ENCODE results near the gene RSAD1.

Gene RSAD1

DNA sequence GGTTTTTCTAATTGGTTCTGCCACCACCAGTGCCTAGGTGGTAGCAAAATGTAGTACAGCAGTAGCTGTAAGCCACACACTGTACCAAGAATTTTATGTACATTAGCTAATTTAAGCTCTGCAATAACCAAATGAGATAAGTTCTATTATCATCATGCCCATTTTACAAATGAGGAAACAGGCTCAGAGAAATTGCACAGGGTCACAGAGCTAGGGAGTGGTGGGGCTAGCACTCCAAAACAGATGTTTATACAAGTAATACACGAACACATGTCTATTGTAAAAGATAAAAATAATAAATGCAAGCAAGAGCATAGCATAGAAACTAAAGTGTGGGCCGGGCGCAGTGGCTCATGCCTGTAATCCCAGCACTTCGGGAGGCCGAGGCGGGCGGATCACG is 13.6 kb downstream of the RSAD1 start:
- FAIRE-seq (no peak), DNase-seq (ENCODE audit: low spot score) (no peak)

DNA sequence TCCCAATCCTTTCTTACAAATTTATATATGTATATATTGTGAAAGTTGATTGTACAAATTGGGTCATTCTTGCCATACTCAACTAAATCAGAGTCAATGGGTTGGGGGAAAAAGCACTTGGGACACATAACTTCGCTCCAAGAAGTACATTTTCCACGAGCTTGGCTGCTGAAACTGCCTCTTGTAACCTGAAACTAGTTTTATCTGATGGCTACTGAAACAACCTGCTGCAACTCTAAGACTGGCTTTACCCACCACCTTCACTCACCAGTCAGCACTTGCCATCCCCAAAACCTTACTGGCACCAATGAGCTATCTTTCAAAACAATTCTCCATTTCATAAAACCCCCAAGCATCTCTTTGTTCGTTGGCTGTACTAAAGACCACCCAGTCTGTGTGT is 15.1 kb downstream of the RSAD1 start:
- no peak for DNase-seq (ENCODE audit: low spot score)
- FAIRE-seq, result no peak

DNA sequence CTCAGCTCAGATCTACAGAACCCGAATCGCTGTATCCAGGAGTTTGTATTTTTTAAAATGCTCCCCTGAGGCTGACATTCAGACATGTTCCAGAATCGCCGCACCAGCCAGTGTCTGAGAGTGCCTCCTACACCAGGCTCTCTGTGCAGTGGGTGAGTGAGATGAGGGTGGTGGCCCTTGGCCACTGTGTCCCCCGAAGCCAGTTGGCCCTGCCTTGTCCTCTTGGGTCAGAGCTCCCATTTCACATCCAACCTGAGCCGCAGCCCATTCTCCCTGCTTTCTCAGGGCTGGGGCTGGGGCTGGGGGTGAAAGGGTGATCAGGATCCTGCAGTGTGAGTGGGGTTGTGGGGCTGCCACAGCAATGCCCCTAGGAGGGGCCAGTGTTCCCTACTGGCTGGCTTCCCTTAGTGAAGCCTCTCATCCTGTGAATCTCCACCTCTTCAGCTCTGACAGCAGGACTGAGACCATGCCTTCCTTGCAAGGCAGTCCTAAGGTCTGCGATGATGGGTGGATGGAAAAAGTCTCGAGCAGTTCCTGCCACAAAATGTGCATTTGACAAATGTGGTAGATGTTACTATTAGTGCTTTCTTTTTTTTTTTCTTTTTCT is 16.7 kb downstream of the RSAD1 start:
- no peak for DNase-seq (ENCODE audit: low spot score)

DNA sequence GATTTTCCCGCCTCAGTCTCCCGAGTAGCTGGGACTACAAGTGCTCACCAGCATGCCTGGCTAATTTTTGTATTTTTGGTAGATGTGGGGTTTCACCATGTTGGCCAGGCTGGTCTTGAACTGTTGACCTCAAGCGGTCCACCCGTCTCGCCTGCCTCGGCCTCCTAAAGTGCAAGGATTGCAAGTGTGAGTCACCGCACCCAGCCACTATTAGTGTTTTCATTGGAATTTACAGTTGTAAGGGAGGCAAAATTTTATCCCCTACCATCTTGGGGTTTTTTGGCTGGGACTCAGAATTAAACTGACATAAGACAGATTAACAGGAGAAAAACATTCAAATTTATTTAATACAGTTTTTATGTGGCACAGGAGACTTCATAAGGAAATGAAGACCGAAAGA is 17.3 kb downstream of the RSAD1 start:
- FAIRE-seq, result no peak
- DNase-seq (ENCODE audit: low spot score), result no peak

More for the DNA sequence above, 16.7 kb downstream of the RSAD1 start:
- FAIRE-seq, result no peak

DNA sequence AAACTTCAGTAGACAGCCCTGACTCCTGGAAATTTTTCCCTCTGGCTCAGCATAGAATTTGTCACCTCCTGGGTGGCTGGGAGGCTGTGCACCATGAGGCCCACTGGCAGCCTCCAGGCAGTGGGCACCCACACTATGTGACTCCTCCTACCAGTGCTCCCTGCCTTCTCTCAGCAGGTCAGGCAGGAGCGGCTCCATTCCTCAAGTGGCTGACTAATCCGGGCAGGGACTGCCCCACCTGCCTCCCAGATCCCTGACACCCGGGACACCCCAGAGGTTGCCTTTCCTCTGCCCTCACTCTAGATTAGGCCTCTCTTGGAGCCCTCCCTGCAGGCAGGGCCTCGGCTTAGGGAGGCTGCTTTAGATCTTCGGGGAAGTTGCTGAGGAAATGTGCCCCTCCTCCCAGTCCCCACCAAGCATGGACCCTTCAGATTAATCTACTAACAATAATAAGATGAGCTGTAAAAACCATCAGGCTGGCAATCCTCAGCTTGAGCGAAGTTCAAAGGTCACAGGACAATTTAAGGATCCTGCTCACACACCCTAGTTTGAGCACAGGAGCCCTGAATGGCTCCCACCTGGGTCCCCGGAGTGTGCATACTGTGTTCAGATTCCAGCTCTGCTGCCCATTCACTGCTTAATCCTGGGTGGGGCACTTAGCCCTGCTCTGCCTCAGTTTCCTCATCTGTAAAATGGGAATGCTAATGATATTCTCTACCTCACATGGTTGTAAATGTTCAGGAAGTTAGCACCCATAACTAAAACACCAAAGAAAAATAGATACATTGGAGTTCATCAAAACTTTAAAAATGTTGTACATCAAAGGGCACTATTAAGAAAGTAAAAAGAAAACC is 19.6 kb downstream of the RSAD1 start:
- FAIRE-seq (no peak), DNase-seq (ENCODE audit: low spot score) (no peak)

DNA sequence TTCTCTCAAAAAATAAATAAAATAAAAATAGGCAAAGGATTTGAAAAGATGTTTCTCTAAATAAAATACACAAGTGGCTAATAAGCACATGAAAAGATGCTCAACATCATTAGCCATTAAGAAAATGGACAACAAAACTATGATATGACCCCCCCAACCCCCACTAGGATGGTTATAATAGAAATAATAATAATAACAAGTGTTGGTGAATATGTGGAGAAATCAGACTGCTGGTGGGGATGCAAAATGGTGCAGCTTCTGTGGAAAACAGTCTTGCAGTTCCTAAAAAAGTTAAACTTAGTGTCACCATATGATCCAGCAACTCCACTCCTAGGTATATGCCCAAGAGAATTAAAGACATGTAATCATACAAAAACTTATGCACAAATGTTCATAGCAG is 20.6 kb downstream of the RSAD1 start:
- FAIRE-seq (no peak), DNase-seq (ENCODE audit: low spot score) (no peak)

DNA sequence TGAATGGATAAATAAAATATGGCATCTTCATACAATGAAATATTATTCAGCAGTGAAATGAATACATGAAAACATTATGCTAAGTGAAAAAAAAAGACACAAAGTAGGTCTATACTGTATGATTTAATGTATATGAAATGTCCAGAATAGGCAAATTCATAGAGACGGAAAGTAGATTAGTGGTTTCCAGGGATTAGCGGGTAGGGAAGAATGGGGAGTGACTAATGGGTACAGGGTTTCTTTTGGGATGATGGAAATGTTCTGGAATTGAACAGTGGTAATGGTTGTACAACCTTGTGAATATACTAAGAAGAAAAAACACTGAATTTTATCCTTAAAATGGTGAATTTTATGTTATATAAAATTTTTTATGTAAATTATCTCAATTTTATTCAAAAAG is 21.1 kb downstream of the RSAD1 start:
- FAIRE-seq (no peak), DNase-seq (ENCODE audit: low spot score) (no peak)

DNA sequence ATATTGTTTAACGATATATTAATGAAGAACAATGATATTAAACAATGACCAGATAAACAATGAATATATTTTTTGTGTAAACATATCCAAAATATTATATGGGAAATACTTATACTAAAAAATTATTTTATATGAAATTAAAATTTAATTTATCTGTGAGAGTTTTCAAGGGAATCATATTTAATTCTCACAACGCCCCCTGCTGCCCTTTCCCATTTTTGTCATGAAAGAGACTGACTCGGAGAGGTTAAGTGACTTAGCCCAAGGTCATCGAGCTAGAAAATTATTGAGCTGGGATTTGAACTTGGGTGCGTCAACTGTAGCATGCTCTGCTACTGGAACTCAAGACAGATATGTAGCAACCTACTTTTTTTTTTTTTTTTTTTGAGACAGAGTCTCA is 22.4 kb downstream of the RSAD1 start:
- FAIRE-seq, result no peak
- no peak for DNase-seq (ENCODE audit: low spot score)

DNA sequence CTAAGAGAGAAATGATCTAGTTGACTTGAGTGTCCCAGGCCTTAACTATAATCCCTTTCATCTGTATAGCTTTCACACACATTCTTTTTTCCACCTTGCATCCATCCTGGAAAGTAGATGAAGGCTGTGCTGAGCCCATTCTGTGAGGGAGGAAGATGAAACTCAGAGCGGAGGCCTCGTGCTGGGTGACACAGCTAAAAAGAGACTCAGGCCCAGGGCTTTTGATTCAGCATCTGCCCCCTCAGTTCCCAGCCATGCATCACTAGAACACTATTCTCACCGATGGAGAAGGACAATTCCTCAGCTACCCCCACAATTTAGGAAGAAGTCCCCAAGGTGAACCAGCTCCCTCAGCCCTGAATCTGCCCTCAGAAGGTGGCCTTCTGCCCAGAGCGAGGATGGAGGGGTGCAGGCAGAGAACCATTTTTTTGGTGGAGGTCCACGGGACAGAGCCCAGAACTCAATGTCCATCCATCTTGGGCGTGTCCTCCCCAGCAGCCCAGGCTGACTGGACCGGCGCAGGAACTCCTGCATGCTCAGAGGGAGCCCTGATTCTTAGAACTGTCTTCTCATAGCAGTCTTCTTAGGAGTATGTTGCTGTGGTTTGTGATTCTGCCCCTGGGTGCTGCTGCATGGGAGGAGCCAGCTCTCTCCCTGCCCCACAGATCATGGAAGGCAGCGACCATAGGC is 23.8 kb downstream of the RSAD1 start:
- FAIRE-seq (no peak), DNase-seq (ENCODE audit: low spot score) (no peak)

DNA sequence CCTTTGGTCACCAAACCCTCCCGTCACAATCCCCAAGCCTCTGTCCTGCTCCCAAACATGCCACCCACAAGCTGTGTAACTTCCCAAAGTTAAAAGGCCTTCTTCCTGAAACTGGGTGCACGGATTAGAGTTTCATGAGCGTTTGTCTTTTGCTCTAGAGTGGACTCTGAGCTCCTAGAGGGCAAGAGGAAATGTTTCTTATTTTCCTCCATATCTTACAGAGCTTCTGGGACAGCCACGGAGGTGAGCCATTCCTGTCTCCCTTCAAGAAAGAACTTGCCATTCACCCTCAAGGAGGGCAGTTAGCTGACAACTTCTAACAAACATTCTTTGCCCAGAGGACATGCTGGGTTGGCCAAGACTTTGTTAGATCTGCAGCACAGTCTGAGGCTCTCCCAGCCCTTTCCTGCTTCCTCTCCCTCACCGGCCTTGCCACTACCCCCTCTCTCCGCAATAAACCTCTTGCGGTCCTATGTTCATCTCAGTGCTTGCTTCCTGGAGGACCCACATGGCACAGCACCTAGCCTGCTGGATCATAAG is 27.0 kb downstream of the RSAD1 start:
- no peak for FAIRE-seq
- no peak for DNase-seq (ENCODE audit: low spot score)

DNA sequence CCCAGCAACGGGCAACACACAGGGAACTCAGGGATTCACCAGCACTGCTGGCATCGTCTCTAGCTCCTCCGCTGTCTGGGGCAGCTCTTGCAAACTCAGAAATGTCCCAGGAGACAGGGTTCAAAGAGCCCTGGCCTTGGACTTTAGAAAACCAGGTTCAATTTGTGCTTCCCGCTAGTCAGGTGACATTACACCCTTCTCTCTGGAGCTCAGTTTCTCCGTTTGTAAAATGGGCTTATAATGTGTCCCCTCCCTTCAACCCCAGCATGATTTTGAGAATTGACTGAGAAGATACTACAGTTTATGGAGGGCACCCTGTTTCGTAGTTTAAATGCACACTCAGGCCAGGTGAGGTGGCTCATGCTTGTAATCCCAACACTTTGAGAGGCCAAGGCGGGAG is 27.6 kb downstream of the RSAD1 start:
- no peak for FAIRE-seq
- no peak for DNase-seq (ENCODE audit: low spot score)

DNA sequence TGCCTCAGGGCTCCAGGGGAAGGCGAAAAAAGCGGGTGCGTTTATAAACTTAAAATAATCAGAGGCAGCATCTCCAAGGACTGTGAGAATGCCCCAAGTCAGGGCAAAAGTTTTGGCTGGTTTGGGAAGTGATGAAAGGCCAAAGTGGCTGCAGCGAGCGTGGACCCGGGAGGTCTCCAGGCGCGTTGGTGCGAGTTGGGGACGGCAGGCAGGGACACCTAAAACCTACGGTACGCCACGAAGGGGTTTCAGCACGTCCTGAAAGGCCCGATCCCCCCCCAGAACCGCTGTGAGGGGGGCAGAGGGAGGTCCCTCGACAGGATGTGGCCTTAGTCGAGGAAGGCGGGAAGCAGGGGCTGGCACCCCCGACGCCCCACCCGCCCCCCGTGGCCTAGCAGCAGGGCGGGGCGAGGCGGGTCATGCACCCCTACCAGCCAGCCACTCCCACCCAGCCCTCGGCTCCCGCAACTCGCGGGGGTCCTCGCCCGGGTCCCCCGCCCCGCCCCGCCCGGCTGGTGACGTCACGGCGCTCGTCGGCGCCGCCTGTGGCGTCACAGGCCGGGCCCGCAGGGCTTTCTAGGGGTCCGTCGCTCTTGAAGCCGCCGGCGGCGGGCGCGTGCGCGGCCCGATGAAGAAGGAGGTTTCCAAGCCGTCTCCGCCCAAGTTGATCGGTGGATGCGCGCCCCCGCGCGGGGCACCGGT is 29.4 kb downstream of the RSAD1 start, which contains the start of gene MYCBPAP:
MYCBPAP (plus strand) TSS at position 569 of the 702 bp plus-strand sequence. CDS start 236 bp downstream, outside the sequence.
- DNase-seq (ENCODE audit: low spot score) (peak; percentile 88), FAIRE-seq (peak; percentile 27)

DNA sequence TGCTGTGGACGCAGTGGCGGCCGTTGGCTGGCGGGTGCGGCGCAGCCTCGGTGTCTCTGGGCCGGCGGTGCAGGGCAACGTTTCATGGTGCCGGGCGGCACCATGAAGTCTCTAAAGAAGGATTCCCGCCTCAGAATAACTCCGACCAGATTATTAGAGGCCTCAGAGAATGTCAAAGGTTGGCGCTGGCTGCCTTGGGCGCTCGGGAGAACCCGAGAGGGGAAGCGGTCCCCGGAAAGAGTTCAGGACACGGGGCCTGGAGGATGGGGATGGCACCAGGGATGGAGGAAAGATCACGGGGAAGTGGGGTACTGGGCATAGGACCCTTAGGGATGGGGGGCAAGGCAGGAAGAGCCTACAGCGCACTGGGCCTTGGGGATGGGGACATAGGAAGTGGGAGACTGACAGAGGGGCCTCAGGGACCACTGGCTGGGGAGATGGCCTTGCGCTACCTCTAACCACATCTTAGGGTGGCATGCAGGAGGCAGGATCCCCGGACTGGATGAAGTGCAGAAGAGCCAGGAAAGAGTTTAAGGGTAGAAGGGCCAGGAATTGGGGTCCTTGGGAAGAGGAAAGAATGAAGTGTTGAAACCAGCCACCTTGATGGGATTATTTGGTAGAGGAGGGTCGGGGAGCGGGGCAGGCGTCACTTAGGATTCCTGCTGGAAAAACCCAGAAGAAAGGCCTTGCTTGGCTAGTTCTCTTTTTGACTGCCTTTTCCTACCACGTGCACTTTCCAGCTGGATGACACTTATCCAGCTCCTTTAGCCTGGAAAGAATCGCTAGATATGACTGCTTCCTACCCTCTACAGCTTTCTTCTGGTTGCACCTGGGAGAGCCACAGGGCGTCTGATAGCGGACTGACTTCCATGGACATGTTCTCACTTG is 30.2 kb downstream of the RSAD1 start:
- DNase-seq (ENCODE audit: low spot score), result no peak
- peak; percentile 48 for FAIRE-seq

DNA sequence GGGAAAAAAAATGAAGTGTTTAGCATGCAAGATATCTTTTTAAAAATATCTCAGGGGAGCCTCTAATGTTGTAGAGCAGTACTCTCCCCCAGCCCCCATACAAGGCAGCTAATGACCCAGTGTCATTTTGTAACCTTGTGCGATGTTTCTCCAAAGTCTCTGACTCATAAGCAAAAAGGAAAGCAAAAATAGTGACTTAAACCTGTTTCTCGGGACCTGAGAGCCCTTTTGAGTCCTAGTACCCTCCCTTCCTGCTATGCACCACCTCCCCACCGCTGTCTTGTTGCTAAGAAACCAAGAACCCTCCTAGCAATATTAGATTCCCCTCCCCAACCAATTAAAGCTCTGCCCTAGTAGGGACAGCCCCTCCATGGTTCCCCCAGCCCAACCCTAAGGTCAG is 32.4 kb downstream of the RSAD1 start:
- no peak for DNase-seq (ENCODE audit: low spot score)
- FAIRE-seq, result no peak

DNA sequence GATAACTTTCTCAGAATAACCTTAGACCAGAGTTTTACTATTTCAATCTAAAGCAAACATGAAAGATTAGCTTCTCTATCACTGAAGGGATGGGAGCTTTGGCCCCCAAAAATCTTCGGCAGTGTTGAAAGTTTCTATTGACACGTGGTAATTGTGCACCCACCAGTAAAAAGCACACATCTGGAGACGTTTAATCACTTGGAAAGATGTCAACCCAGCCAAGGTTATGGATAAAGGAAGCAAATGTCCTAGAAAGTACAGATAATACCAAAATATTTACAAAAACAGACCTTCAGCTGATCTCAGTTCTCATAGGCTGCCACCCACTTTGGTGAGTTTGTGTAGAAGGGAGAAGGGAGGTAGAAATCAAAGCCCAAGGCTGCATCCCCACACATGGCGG is 34.8 kb downstream of the RSAD1 start:
- FAIRE-seq (no peak), DNase-seq (ENCODE audit: low spot score) (no peak)

DNA sequence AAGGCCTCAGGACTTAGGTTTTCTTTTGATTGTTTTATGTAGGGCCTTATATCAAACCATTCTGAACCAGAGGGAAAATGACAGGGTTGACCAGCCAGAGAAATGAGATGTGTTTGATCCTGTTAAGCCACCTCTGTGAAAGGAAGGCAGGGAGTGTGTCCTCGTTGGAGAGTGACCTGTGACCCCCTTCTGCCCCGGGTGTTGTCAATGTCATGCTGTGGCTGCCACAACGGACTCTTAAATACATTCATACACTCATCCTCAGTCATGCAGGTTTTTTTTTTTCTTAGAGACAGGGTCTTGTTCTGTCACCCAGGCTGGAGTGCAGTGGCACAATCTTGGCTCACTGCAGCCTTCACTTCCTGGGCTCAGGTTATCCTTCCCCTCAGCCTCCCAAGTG is 35.7 kb downstream of the RSAD1 start:
- DNase-seq (ENCODE audit: low spot score), result no peak
- FAIRE-seq, result no peak

DNA sequence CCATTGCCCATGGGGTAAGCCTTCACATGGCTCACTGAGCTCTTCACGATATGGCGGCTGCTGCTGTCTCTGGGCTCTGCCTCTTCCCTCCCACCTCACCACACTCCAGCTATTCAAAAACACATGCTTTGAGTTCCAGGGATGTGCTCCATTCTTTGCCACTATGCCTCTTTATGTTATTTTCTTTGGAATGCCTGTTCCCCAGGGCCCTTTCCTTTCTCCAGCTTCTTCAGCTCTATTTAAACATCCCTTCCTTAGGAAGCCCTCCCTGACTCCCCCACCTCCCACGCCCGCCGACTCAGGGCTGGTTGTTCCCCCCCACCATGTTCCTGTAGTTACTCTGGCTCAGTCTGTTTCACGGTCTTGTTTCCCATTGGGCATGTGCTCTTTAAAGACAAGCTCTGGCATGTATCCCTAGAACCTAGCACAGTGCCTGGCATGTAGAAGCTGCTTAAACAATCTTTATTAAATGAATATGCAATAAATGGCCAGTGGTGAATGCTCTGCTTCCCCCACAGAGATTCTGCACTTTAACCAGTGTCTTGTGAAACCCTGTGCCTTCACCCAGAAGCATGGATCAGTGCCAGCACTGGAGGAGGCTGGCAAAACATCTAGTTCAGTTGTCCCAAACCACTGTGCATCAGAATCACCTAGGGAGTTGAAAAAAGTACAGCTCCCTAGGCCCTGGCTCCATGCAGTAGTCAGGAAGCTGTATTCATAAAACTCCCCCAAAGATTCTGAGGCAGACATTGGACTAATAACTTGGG is 36.5 kb downstream of the RSAD1 start:
- no peak for DNase-seq (ENCODE audit: low spot score)
- no peak for FAIRE-seq

DNA sequence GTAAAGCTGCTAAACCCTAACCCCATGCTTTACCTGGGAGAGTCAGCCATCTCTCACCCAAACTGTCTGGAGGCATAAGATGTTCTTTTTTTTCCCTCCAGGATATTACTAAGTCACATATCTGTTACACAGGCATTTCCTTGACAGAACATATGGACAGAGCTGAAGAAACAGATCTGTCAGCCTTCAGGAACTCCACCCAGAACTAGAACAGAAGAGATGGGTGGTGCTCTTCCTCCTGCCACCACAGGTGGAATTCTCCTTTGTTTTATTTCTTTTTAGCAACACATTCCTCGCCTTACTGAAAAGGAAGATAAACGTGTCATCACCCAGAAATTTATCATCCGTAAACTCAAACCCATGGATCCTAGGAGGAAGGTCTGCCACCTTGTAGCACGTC is 38.4 kb downstream of the RSAD1 start:
- no peak for FAIRE-seq
- no peak for DNase-seq (ENCODE audit: low spot score)

DNA sequence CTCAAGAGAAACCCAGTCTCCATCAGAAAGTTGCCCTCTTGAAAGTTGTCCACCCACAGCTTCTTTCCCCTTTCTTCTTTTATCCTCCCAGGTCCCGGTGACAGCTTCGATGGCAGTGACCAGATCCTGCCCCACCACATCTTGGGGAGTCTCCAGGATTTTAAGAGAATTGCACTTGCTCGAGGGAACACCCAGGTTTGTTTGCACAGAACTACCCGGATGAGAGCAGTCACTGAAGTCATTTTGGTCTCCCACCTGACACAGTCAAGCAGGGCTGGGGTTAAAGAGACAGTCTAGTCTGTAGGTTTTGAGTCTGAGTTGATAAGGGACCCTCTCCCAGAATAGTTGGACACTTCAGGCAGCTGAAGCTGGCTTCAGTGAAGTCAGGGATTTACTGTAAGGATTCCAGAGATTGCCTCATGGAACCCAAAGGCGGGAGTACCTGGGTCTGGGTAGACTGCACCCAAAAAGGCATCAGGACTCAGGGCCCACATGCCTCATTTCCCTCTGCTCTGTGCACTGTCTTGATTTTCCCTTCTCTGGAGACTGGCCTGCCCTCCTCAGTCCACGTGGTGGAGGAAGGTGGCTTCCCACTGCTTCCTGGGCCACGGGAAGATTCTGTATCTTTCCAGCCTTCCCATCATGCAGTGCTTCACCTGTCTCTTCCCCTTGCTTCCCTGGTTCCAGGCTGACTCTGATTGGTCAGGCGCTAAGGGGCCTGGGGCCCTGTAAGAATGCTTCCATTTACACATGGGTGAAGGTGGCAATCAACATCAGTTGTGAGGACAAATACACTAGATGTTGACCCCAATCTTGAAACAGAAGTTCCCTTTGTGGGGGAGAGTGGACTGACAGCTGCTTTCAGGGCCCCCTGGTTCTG is 39.1 kb downstream of the RSAD1 start:
- no peak for FAIRE-seq
- no peak for DNase-seq (ENCODE audit: low spot score)
